Calu3 (cell line): ENCODE data around the gene SLC1A7. TPM values are rescaled to one million over a fixed set of nuclear protein-coding genes. Genes with fewer than 3 reads are reported as not detected.

ENCODE experiments used
- BruUV-seq: library from RNA; stranded (reverse); fragments of 400-500 nt; replicated peaks from 2 replicates; lab custom pipeline; 2021; lab: Mats Ljungman, UMichigan
- CTCF ChIA-PET: fragments of 300-600 bp; sonication (Branson Sonifier 250); formaldehyde crosslinking; loops from one replicate; lab custom pipeline; 2022; ENCODE audit warnings: antibody characterized with exemption; lab: Charles Lee
- DNase-seq: peaks from one replicate; pipeline ENCODE4 v3.0.0; 2022
- H3K27ac Mint-ChIP-seq: one replicate; pipeline ENCODE4 v1.8.0; 2022; ENCODE audit warnings: mixed read lengths; ENCODE audit not compliant: unreplicated experiment
- H3K27me3 Mint-ChIP-seq: one replicate; pipeline ENCODE4 v1.8.0; 2022; ENCODE audit warnings: mixed read lengths; ENCODE audit not compliant: unreplicated experiment
- H3K36me3 Mint-ChIP-seq: one replicate; pipeline ENCODE4 v1.8.0; 2022; ENCODE audit warnings: mild to moderate bottlenecking, moderate library complexity, mixed read lengths; ENCODE audit not compliant: insufficient read depth, unreplicated experiment
- H3K4me1 Mint-ChIP-seq: one replicate; pipeline ENCODE4 v1.8.0; 2022; ENCODE audit warnings: mild to moderate bottlenecking, low read depth, mixed read lengths; ENCODE audit not compliant: unreplicated experiment
- H3K4me3 Mint-ChIP-seq: one replicate; pipeline ENCODE4 v1.8.0; 2022; ENCODE audit warnings: mild to moderate bottlenecking, low read depth, moderate library complexity, mixed read lengths; ENCODE audit not compliant: unreplicated experiment
- H3K9me3 Mint-ChIP-seq: one replicate; pipeline ENCODE4 v1.8.0; 2022; ENCODE audit warnings: low read depth, mixed read lengths; ENCODE audit not compliant: unreplicated experiment
- intact Hi-C: fragments of 100-400 bp; cut with micrococcal nuclease; formaldehyde crosslinking; loops from one replicate; pipeline ENCODE4 v1.10.0; 2022; ENCODE audit not compliant: unreplicated experiment
- total RNA-seq: library from RNA; stranded (reverse); gene quantifications from 2 replicates; pipeline ENCODE4 v1.2.3, GENCODE V29; 2022
- TF ChIP-seq, protein P1 (sequence below): fragments of 200-600 bp; IDR thresholded peaks from one replicate; pipeline ENCODE4 v1.8.0; 2022; ENCODE audit warnings: antibody characterized with exemption; ENCODE audit not compliant: unreplicated experiment

SLC1A7 gene
- total RNA-seq, 1 experiment from 2014 or later, result not detected

DNA sequence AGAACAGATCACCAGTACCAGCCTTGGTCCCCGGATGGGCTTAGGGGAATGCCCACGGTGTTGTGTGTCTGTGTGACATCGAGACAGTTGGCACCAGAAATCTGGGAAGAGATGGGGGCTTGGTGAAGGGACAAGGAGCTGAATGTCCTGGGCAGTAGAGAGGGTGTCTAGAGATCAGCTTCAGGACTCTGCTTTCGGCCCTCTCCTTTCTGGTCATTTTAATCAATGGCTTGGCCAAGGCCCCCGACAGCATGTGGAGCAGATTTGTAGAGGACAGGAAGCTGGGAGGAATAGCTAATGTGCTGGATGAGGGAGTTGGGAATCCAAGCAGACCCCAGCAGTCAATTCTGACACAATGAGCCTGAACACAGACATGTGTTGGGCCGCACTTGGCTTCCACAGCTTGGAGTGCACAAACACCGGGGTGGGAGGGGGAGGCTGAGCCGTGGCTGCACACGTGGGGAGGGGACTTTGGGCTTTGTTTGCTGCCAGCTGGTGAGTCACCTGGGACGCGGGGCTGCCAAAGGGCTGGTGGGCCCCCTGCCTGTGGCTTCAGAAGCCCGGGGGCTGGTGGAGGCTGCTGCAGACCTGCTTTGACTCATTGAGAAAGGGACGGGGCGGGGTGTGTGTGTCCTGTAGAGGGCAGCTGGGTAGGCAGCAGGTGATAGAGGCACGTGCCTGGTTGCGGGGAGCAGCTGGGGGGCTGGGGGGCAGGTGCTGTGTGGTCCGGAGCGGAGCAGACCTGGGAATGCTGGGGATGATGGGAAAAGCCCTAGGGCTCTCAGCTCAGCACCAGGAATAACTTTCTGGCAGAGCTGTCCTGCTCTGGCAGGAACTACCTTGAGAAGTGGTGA is 20.9 kb downstream of the SLC1A7 start:
- Mint-ChIP-seq H3K36me3 (peaks cover 3% of the 10 kb centered on the region), H3K27me3 (peaks cover 9% of the 10 kb centered on the region), H3K9me3 (no peaks in the 10 kb centered on the region), H3K4me3 (no peak overlapping the region), H3K27ac (no peak overlapping the region), H3K4me1 (peaks cover 11% of the 10 kb centered on the region)
- DNase-seq, result peak; percentile 28
- TF ChIP-seq, protein P1, sequence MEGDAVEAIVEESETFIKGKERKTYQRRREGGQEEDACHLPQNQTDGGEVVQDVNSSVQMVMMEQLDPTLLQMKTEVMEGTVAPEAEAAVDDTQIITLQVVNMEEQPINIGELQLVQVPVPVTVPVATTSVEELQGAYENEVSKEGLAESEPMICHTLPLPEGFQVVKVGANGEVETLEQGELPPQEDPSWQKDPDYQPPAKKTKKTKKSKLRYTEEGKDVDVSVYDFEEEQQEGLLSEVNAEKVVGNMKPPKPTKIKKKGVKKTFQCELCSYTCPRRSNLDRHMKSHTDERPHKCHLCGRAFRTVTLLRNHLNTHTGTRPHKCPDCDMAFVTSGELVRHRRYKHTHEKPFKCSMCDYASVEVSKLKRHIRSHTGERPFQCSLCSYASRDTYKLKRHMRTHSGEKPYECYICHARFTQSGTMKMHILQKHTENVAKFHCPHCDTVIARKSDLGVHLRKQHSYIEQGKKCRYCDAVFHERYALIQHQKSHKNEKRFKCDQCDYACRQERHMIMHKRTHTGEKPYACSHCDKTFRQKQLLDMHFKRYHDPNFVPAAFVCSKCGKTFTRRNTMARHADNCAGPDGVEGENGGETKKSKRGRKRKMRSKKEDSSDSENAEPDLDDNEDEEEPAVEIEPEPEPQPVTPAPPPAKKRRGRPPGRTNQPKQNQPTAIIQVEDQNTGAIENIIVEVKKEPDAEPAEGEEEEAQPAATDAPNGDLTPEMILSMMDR, result no peak
- no TSS peak for BruUV-seq
- intact Hi-C loops, result no loop called here
- CTCF ChIA-PET, result no interaction called here

DNA sequence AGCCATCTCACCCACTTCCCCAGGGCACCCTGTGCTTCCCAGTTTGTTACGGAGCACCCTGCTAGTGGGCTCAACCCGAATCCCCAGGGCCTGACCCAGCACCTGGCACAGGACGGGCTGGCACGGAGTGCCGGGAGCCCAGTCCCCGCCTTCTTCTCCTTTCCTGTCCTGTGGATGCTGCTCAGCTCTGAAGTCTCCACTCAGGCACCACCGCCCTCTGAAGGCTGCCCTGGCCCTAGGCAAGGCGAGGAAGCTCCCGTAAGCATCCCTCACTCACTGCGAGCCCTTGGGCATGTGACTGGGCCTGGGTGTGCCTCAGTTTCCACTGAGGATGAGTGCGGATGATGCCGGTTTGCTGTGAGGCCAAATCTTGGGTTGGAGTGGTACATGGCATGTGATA is 21.8 kb downstream of the SLC1A7 start:
- peaks cover 9% of the 10 kb centered on the region for H3K27me3 Mint-ChIP-seq
- TF ChIP-seq, protein P1, result no peak
- H3K27ac Mint-ChIP-seq, result no peak overlapping the region
- BruUV-seq, result no TSS peak
- H3K4me3 Mint-ChIP-seq, result no peak overlapping the region
- H3K4me1 Mint-ChIP-seq, result peaks cover 11% of the 10 kb centered on the region
- CTCF ChIA-PET, result interaction anchor here (0.6 kb wide), 1 partner anchor 199 kb away, joined by 4 read pairs; the partner anchor contains the start of gene ECHDC2
- intact Hi-C loops, result no loop called here
- no peak for DNase-seq
- no peaks in the 10 kb centered on the region for H3K9me3 Mint-ChIP-seq
- peaks cover 3% of the 10 kb centered on the region for H3K36me3 Mint-ChIP-seq

DNA sequence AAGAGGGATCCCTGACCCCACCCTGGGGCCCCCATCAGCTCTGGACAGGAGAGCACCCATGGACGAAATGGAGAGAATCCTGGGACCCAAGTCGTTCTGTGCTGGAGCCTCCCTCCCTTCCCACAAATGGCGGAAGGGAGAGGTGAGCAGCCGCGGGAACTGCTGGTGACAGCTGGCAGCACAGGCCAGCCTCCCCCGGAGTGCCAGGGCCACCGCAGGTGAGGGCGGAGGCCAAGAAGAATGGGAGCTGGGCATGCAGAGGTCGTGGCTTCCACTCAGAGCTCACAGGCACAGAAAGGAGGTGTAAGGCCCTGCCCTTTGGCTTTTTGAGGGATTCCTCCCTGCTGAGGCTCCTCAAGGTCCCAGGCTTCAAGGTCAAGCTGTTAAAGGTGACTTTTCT is 24.6 kb downstream of the SLC1A7 start:
- Mint-ChIP-seq H3K4me1 (peaks cover 11% of the 10 kb centered on the region), H3K36me3 (peaks cover 3% of the 10 kb centered on the region), H3K4me3 (no peak overlapping the region), H3K9me3 (no peaks in the 10 kb centered on the region), H3K27me3 (no peaks in the 10 kb centered on the region), H3K27ac (no peak overlapping the region)
- DNase-seq, result no peak
- TF ChIP-seq, protein P1, result no peak
- CTCF ChIA-PET, result no interaction called here
- intact Hi-C loops, result no loop called here
- no TSS peak for BruUV-seq

GRCh38 chr1:53116933-53117600 is 25.4 kb downstream of the SLC1A7 start:
- no peak overlapping the region for H3K4me3 Mint-ChIP-seq
- H3K4me1 Mint-ChIP-seq, result peaks cover 9% of the 10 kb centered on the region
- TF ChIP-seq, protein P1, result no peak
- intact Hi-C loops, result no loop called here
- DNase-seq, result no peak
- H3K27me3 Mint-ChIP-seq, result no peaks in the 10 kb centered on the region
- no peak overlapping the region for H3K27ac Mint-ChIP-seq
- H3K9me3 Mint-ChIP-seq, result no peaks in the 10 kb centered on the region
- BruUV-seq, result no TSS peak
- H3K36me3 Mint-ChIP-seq, result peaks cover 3% of the 10 kb centered on the region
- CTCF ChIA-PET, result interaction anchor here (0.6 kb wide), 1 partner anchor 21 kb away, joined by 4 read pairs; no protein-coding TSS in a partner anchor
